GM20431 (cell line): ENCODE measurements around the gene SBNO2.
"Not testable (repeated sequence)": the region's sequence is repeated elsewhere in the genome, so short reads cannot be mapped to it uniquely, and the experiment has no call there.

Experiments used
- in situ Hi-C: fragments of 300-500 bp; cut with MseI, MboI; formaldehyde crosslinking; loops from one replicate; pipeline ENCODE4 v1.15.0; 2020; ENCODE audit warnings: low sequenced_read_pairs; ENCODE audit not compliant: unreplicated experiment

The SBNO2 gene

DNA sequence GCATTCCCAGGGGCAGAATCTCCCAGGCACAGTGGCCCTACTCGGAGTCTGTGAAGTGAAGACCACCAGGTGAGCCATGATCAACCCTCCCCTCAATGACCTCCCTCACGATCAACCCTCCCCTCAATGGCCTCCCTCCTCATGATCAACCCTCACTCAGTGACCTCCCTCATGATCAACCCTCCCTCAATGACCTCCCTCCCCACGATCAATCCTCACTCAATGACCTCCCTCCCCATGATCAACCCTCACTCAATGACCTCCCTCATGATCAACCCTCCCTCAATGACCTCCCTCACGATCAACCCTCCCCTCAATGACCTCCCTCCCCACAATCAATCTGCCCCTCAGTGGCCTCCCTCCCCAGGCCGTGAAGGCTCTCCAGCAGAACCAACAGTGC is 32.1 kb downstream of the SBNO2 start:
- in situ Hi-C loops, result no loop called here

DNA sequence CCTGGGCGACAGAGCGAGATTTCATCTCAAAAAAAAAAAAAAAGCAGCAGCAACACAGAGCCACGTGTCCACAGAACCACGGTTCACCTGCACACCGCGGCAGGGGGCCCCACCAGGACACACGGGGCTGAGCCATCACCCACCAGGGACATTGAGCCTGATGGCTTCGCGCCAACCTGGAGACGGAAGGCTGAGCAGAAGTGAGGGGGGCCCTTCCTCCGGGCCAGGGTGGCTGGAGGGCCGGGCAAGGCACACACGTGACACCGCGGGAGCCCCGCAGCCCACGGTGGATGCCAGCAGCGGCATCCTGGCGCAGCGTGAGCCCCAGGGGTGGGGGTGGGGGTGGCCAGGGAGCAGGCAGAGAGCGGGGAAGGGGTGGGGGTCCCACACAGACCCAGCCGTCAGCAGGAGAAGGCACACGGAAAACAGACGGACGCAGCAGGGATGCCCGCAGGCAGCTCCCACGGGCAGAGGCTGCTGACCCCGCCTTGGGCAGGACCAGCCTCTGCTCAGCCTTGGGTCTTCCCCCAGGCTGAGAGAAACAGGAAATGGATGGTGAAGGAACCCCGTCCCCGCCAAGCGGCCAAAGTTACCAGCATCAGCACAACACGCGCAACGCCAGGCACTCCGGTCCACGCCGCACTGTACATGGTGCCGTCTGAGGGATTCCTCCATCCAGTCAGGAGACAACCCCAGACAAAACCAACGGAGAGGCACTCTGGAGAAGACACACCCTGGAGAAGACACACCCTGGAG is 33.6 kb downstream of the SBNO2 start:
- in situ Hi-C loops, result no loop called here

DNA sequence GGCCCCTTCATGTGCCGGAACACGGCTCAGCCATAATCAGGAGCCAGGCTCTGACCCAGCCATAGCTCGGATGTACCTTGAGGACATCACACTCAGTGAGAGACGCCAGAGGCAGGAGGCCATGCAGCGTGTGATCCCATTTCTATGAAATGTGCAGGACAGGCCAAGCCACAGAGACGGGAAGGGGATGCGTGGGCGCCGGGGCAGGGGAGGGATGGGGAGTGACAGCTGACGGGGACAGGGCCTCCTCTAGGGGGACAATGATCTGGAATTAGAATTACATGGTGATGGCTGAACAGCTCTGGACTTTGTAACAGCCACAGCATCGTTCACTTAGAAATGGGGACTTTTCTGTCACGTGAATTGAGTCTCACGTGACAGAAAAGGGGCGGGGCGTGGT is 34.9 kb downstream of the SBNO2 start:
- in situ Hi-C loops, result no loop called here

DNA sequence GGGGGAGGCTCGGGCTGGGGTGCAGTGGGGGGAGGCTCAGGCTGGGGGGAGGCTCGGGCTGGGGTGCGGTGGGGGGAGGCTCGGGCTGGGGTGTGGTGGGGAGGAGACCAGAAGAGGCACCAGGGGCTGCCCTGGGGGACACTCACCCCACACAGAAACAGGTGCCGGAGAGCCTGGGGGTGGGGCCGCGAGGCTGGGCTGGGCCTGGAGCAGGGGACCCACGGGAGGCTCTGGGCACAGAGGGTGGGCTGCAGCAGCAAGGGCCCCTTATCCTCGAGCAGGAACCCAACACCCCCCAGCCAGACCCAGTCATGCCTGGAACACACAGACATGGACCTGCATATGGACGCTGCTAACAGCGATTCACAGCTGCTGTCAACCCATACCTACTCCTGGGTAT is 35.9 kb downstream of the SBNO2 start:
- in situ Hi-C loops, result no loop called here

DNA sequence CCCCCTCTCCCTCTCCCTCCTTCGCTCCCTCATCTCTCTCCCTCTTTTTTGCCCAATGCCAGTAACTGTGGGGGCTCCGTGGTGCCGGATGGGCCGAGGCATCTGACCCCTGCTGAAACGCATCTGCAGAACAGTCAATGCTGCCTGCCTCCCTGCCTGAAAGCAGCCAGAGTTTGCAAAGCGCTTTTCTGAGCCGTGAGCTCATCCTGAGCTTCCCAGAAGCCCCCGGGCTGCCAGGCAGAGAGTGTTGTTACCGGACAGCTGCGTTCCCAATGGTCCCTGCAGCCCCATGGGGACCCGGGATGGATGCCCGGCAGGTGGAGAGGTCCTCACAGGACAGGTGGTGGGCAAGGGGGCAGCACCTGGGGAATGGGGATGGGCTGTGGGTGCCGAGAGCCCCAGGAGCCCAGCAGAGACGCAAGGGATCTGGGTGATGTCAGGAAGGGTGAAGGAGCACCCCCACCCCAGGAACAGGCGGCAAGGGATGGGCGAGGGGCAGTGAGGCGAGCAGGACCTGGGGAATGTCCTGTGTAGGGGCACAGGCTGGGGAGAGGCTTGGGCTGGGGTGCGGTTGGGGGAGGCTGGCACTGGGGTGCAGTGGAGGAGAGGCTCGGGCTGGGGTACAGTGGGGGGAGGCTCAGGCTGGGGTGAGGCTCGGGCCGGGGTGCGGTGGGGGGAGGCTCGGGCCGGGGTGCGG is 37.3 kb downstream of the SBNO2 start:
- in situ Hi-C loops, result no loop called here

DNA sequence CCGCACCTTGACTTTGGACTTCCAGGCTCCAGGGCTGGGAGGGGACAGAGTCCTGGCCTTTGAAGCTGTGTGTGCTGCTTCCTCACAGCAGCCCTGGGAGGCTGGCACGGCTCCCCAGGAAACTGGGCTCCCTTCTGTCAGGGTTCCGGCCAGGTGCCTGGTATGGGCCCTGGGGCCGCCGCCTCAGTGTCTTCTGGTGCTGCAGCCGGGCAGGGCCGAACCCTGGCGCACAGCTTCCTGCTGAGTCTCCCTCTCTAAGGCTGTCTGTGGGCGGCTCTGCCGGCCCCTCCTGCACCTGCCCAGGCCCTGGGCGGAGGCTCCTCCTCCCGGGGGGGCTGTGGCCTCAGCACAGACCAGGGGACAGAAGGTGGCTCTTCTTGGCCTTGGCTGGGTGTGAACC is 37.9 kb downstream of the SBNO2 start:
- in situ Hi-C loops, result no loop called here

DNA sequence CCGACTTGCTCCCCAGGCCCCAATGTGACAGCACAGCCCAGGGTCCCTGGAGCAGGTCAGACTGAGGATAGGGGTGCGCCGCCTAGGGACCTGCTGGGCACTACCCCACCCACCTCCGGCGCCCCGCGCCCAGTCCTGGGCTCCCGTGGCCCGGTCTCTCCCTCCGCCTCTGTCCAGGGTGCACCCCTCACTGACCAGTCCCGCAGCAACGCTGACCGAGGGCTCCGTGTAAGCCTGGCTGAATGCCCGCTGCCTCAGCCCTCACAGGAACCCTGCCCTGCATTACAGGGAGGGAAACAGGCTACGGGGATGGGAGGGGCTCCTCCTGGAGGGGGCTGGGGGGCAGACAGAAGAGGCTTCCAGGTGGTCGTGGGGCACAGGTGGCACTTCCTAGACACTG is 38.6 kb downstream of the SBNO2 start:
- in situ Hi-C loops, result no loop called here

DNA sequence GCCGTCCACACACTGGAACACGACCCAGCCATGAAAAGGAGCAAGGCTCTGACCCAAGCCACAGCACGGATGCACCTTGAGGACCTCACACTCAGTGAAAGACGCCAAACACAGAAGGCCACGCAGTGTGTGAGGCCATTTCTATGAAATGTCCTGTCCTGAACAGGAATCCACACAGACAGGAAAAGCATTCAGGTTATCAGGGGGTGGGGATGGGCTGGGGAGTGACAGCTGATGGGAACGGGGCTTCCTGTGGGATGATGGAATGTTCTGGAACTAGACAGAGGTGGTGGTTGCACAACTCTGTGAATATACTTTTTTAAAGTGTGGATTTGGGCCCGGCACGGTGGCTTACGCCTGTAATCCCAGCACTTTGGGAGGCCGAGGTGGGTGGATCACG is 39.6 kb downstream of the SBNO2 start:
- in situ Hi-C loops, result no loop called here

DNA sequence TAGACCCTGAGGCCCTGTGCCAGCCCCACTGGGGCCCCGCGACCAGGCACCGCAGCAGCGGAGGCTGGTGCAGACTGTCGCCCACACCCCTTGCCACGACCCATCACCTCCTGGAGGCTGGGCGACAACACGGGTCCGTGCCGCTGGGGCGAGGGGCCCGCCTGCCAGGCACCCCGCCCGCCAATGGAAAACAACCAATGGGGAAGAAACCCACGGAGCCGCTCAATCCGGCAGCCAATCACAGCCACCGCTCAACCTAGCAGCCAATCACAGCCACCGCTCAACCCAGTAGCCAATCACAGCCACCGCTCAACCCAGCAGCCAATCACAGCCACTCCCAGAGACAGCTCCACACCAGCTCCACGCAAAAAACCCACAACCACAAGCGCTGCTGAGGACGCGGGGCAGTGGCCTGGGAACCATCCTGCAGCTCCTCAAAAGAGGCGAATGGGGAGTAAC is 40.6 kb downstream of the SBNO2 start:
- in situ Hi-C loops, result no loop called here

DNA sequence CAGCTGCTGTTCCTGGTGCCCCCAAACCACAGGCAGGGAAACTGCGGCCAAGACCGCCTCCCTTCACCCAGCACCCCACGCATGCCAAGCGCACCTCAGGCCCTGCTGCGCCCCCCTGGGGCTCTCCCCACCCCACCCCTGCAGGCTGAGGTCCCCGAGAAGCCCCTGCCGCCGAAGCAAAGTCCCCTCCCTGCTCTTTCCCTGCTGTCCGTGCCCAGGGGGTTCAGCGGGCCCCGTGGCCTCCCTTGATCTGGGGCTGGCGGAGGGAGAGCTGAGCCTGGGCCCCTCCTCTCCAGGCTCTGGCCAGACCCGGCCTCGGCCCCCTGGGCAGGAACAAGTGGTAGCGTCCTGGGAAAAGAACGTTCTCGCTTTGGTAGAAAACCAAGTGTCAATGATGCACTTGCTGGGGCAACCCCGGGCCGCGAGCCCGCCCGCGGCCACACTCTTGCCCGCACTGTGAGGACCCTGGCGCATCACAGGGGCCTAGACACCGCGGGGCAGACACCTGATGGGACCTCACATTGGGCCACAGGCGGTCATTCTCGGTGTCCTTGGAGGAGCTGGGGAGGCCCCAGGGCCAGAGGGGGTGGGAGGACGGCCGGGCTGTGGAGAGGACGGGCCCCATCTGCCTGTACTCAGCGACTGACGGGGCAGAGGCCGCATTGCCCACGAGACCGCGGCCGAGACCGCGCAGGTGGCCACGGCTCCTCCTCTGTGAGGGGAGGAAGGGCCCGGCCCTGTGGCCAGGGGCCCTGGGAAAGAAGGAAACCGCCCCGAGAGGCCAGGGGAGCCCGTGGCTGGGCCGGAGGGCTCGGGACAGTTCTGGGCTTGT is 41.3 kb downstream of the SBNO2 start:
- in situ Hi-C loops, result no loop called here

DNA sequence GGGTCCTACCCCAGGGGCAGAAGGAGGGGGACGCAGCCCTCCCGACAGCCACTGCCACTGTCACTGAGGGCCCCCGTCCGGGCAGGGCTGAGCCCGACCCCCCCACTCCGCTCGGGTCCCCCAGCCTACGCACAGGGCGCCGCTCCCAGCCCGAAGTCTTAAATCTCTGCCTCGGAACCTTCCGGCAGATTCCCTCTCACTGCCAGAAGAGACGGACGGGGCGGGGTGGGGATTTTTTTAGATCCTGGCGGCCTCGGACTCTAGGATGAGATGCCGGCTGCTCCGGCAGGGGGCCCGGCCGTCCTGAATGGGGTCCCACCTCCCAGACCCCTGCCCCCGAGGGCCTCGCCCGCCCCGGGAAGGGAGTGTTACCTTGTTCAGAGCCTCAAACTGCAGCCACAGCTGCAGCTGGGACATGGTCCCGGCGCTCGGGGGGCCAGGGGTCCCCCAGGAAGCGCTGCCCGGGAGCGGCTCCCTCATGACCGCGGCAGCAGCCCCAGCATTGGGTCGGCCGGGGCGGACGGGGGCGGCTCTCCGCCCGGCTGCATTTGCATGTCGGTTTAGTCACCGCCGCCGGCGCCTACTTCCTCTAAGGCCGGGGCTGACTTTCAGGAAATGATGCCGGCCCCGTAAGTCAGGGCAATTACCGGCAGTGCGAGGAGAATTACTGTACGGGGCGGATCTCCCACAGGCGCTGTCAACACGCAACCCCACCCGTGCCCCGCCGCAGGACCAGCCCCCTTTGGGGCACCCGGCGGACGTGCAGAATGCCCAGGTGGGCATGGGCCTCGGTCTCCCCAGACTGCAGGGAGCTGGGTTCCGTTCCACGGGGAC is 42.1 kb downstream of the SBNO2 start:
- in situ Hi-C loops, result no loop called here

DNA sequence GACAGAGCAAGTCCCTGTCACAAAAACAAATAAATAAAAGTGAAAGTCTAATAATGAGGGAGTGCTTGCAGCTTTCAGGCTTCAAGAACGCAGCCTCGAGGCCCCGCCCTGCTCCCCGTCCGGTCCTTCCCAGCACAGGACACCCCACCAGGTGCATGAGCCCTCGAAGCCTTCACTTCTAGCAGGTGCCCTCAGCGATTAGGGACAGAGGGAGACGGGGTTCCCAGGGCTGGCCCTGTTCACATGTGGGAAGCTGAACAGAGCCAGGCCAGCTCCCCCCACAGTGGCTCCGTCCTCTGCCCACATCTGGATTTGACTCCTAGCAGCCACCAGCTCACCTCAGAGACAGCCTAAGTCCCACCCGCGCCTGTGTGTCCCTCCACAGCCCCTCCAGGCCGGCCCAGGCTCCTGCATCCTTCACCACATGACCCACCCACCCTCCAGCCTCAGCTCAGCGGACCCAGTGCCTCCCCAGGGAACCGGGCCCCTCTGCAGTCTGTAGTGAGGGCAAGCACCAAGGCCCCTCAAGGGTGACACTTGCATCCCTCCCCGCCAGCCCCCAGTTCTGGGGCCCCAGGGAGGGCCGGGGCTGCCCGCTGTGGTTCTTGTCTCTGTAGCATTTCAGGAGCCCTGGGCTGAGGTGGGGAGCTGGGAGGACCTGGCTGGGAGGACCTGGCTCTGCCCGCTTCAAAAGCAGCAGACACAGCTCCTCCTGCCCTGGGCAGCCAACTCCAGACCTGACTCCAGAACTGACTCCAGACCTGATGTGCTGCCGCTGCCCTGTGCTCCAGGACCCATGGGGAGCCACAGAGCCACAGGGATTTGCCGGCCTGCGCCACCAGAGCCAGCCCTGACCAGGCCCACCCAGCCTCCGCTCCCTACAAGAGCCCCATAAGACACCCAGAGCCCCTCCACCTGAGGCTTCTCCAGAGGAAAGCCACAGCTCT is 43.0 kb downstream of the SBNO2 start:
- in situ Hi-C loops, result no loop called here

DNA sequence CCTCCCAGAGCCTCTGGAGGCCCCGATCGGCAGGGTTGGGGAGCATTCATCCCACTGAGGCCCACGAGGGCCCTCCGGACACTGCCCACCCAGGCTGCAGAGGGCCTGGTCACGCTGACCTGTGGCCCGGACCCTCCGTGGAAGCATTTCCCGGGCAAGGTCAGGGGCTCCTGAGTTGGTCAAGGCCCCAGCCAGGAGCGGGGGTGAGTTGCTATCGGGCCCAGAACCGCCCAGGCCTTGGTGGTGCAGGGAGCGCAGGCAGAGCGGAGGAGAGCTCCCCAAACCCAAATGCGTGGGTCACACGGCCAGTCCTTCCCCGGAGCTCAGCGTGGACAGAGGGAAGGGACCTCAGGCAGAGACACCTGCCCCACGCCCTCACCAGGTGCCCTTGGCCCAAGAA is 44.5 kb downstream of the SBNO2 start:
- in situ Hi-C loops, result no loop called here

DNA sequence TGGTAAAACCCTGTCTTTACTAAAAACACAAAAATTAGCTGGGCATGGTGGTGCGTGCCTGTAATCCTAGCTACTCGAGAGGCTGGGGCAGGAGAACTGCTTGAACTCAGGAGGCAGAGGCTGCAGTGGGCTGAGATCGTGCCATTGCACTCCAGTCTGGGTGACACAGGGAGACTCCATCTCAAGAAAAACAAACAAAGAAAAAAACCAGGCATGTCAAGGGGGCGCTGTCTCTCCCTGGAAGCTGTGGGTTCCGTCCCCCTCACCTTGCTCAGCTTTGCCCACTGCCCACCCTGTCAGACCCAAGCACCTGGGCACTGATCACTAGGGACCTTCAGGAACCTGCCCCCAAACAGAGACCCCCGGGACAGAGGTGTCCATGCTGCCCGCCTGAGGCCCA is 45.0 kb downstream of the SBNO2 start:
- in situ Hi-C loops, result not testable (repeated sequence)

DNA sequence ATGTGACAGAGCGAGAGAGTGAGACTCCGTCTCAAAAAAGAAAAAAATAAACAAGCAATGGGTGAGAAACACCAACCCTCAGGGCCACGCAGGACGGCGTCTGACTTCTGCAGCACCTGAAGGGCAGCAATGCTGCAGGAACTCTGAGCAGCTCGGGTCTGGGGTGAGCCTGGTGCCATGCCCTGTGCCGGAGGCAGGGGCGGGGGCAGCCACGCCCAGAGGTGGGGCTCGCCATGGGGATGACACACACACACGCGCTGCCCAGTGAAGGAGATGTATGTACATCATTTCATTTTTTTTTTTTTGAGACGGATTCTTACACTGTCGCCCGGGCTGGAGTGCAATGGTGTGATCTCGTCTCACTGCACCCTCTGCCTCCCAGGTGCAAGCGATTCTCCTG is 46.0 kb downstream of the SBNO2 start:
- in situ Hi-C loops, result no loop called here

DNA sequence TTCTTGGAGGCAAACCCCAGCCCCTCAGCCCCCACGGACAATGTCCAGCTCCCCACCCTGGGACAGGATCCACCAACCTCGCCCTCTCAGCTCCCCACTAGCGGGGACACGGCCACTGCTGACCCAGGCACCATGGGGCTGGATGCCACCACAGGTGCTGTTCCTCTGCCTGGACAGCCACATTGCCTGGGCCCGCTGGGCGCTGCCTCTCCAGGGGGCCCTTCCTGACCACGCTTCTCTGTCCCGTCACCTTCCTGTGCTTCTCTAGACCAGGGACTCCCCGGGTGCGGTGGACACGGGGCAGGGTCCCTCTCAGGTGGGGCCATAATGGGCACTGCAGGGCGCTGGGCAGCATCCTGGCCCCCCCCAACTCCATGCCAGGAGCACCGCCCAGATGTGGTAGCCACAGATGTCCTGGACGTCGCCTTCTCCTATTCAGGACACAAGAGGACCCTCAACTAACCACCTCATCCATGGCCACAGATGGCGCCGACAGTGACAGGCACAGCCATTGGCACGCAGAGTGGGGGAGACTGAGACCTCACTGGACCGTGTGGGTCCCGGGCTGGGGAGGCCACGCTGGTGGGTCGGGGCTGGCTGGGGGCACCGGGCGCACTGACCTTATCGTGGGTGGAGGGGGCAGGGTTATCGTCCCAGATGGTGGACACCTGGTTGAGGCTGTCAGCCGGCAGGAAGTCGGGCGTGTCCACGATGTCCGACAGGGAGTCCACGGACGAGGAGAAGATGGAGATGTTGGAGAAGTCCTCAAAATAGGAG is 46.9 kb downstream of the SBNO2 start:
- in situ Hi-C loops, result no loop called here

DNA sequence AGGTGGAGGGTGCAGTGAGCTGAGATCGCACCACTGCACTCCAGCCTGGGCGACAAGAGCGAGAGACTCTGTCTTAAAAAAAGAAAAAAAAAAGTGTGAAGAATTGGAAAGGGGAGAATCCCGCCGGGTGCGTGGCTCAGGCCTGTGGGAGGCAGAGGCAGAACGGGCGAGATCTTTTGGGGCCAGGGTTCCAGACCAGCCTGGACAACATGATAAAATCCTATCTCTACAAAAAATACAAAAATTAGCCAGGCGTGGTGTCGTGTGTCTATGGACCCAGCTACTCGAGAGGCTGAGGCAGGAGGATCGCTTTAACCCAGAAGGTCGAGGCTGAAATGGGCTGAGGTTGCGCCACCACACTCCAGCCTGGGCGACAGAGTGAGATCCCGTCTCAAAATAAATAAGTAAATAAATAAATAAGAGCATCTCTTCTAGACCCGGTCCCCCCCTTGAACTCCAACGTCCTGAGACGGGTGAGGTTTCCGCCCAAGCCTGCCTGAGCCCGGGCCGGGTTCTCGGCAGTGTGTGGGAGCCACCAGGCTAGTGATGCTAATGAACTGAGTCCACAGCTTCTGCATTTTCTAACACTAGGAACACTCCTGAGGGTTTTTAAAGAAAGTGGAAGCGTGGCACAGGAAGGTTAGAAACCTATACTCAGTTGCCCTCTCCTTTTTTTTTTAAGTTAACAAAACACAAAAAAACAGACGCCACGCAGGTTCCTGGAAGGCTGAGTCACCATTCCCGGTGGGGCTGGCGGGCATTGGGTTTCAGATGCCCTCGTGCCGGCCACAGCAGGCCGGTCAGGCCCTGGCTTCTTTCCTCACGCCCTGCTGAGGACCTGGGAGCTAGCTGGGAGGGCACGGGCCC is 48.2 kb downstream of the SBNO2 start:
- in situ Hi-C loops, result no loop called here
